ENCODE data around the gene HOXA10.

GRCh38 chr7:27143023-27143949 lies 30.8 kb downstream of the HOXA10 start, which contains the start of gene HOXA5:
- TF ChIP-seq ARNTL (CRISPR knock-in tag; IDR thresholded peaks at IDR 0.05; ENCODE audit: borderline replicate concordance, low read depth) (no peak), ESRRG (CRISPR knock-in tag; IDR thresholded peaks at IDR 0.05) (no peak), PATZ1 (CRISPR knock-in tag; IDR thresholded peaks at IDR 0.05; ENCODE audit: borderline replicate concordance) (no peak), ISL1 (CRISPR knock-in tag; IDR thresholded peaks at IDR 0.05) (no peak), ZNF70 (CRISPR knock-in tag; IDR thresholded peaks at IDR 0.05) (no peak), SNAI2 (CRISPR knock-in tag; IDR thresholded peaks at IDR 0.05) (no peak), RARB (CRISPR knock-in tag; IDR thresholded peaks at IDR 0.05) (no peak), CREB5 (CRISPR knock-in tag; IDR thresholded peaks at IDR 0.05; ENCODE audit: low read depth) (no peak), TOX (CRISPR knock-in tag; IDR thresholded peaks at IDR 0.05; ENCODE audit: borderline replicate concordance) (no peak), POU6F1 (CRISPR knock-in tag; IDR thresholded peaks at IDR 0.05; ENCODE audit: borderline replicate concordance, low read depth) (no peak)
